DOHH2 (cell line): ENCODE measurements around the gene RASSF10.

Experiments used
- H3F3A ChIP-seq: fragments of 200-600 bp; sonication (generic), shearing (Covaris generic); 2 replicates; pipeline ENCODE4 v1.6.0; 2016; ENCODE audit warnings: antibody characterized with exemption, mild to moderate bottlenecking; ENCODE audit not compliant: control insufficient read depth, insufficient read depth
- H3K27ac ChIP-seq: fragments of 200-600 bp; sonication (generic); 2 replicates; pipeline ENCODE4 v1.5.1; 2014; ENCODE audit warnings: low read depth, mild to moderate bottlenecking, low read length, moderate library complexity
- H3K27me3 ChIP-seq: fragments of 200-600 bp; sonication (generic); 2 replicates; pipeline ENCODE4 v1.6.1; 2014; ENCODE audit warnings: mild to moderate bottlenecking, low read length, mixed read lengths; ENCODE audit not compliant: control insufficient read depth
- H3K36me3 ChIP-seq: fragments of 200-600 bp; sonication (generic); 2 replicates; pipeline ENCODE4 v1.6.1; 2014; ENCODE audit warnings: mild to moderate bottlenecking, low read length, moderate library complexity, mixed read lengths; ENCODE audit not compliant: control insufficient read depth
- H3K4me1 ChIP-seq: fragments of 200-600 bp; sonication (generic); 2 replicates; pipeline ENCODE4 v1.6.1; 2014; ENCODE audit warnings: mild to moderate bottlenecking, low read length, mixed read lengths; ENCODE audit not compliant: control insufficient read depth
- H3K4me2 ChIP-seq: fragments of 200-600 bp; sonication (generic); 2 replicates; pipeline ENCODE4 v1.6.0; 2014; ENCODE audit warnings: mild to moderate bottlenecking, low read length, moderate library complexity
- H3K4me3 ChIP-seq: fragments of 200-600 bp; sonication (generic); 2 replicates; pipeline ENCODE4 v1.5.1; 2014; ENCODE audit warnings: mild to moderate bottlenecking, low read length, mixed read lengths
- H3K79me2 ChIP-seq: fragments of 200-600 bp; sonication (generic); 2 replicates; pipeline ENCODE4 v1.6.1; 2014; ENCODE audit warnings: mild to moderate bottlenecking, low read length, mixed read lengths; ENCODE audit not compliant: control insufficient read depth
- H3K9me2 ChIP-seq: fragments of 200-600 bp; sonication (generic); replicated peaks from 2 replicates; pipeline ENCODE4 v1.6.1; 2014; ENCODE audit warnings: mild to moderate bottlenecking, low read length, mixed read lengths; ENCODE audit not compliant: control insufficient read depth
- H3K9me3 ChIP-seq: fragments of 200-600 bp; sonication (generic); 2 replicates; pipeline ENCODE4 v1.6.1; 2014; ENCODE audit warnings: antibody characterized with exemption, low read length, mixed read lengths; ENCODE audit not compliant: control insufficient read depth, insufficient read depth
- H4K20me1 ChIP-seq: fragments of 200-600 bp; sonication (generic); 2 replicates; pipeline ENCODE4 v1.6.0; 2014; ENCODE audit warnings: low read depth, mild to moderate bottlenecking, antibody characterized with exemption, low read length, moderate library complexity; ENCODE audit not compliant: control insufficient read depth, insufficient read depth
- EZH2phosphoT487 ChIP-seq: fragments of 200-600 bp; sonication (generic); IDR thresholded peaks from 2 replicates; pipeline ENCODE4 v1.6.1; 2017; ENCODE audit warnings: borderline replicate concordance, mild to moderate bottlenecking, antibody characterized with exemption, low read length, moderate library complexity, mixed read lengths
- TF ChIP-seq, protein P1 (sequence below): fragments of 200-600 bp; sonication (generic); IDR thresholded peaks from one replicate; pipeline ENCODE4 v1.5.1; 2014; ENCODE audit warnings: antibody characterized with exemption, mild to moderate bottlenecking, low read depth, low read length; ENCODE audit not compliant: poor library complexity, severe bottlenecking

RASSF10 gene

DNA sequence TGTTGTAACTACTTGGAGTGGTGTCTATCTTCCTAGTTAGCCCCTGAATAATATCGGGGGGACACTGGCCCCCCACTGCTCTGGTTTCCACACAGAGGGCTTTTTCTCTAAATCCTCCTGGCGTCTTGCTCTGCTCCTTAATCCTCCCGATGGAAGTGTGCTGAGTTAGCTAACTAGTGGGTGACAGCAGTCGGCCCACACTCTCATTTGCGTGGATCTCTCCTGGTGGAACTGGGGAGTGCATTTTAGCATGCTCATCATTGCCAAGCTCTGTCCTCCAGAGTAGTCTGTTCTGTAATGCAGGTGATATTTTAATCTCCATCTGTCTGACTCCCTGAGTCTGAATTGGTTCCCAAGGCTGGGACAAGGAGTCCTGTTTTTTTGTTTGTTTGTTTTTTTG, 46.1 kb upstream of the RASSF10 start:
- Histone ChIP-seq H3K9me3 (no peaks in the 10 kb centered on the region), H3K27me3 (no peaks in the 10 kb centered on the region), H3K4me3 (no peak overlapping the region), H3K4me2 (no peak overlapping the region), H4K20me1 (no peaks in the 10 kb centered on the region), H3K27ac (no peak overlapping the region), H3K4me1 (no peaks in the 10 kb centered on the region), H3K79me2 (no peaks in the 10 kb centered on the region), H3F3A (no peaks in the 10 kb centered on the region), H3K36me3 (no peaks in the 10 kb centered on the region), H3K9me2 (no peaks in the 10 kb centered on the region)
- TF ChIP-seq, protein P1, sequence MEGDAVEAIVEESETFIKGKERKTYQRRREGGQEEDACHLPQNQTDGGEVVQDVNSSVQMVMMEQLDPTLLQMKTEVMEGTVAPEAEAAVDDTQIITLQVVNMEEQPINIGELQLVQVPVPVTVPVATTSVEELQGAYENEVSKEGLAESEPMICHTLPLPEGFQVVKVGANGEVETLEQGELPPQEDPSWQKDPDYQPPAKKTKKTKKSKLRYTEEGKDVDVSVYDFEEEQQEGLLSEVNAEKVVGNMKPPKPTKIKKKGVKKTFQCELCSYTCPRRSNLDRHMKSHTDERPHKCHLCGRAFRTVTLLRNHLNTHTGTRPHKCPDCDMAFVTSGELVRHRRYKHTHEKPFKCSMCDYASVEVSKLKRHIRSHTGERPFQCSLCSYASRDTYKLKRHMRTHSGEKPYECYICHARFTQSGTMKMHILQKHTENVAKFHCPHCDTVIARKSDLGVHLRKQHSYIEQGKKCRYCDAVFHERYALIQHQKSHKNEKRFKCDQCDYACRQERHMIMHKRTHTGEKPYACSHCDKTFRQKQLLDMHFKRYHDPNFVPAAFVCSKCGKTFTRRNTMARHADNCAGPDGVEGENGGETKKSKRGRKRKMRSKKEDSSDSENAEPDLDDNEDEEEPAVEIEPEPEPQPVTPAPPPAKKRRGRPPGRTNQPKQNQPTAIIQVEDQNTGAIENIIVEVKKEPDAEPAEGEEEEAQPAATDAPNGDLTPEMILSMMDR, result no peak
- no peak for TF ChIP-seq EZH2phosphoT487

DNA sequence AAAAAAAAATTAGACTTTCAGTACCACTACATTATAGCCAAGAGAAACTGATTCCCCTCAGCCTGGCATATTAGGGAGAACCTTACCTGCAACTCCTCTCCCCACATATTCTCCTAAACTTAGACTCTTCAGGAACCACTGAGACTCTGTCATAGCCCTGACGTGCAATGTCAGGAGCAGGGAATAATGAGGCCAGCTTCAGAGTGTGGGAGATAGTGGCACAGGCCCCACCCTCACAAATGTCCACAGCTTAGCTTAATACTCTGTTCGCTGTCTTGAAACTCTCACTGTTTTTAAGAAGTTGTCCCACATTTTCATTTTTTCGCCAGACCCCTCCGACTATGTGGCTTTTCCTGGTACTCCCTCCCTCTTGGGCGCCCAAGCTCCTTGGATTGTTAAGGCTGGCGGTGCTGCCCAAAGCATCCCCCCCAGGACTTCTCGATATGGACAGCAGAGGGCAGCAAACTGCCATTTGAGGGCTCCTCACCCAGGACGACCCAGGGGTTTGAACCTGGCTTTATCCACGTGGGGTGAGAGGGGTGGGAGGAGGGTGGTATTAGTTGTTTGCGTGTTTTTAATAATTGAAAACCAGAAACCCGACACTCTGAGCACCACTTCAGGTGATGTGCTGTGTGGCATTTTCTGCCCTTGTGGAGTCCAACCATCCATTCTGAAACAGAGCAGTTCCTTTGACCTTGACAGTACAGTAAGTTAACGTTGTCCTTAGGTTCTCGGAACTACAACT, 45.2 kb upstream of the RASSF10 start:
- H3K9me3 ChIP-seq, result no peaks in the 10 kb centered on the region
- no peaks in the 10 kb centered on the region for H4K20me1 ChIP-seq
- TF ChIP-seq, protein P1, result peak; percentile 76
- TF ChIP-seq EZH2phosphoT487, result no peak
- H3F3A ChIP-seq, result no peaks in the 10 kb centered on the region
- H3K4me3 ChIP-seq, result no peak overlapping the region
- H3K4me2 ChIP-seq, result no peak overlapping the region
- H3K36me3 ChIP-seq, result no peaks in the 10 kb centered on the region
- no peak overlapping the region for H3K27ac ChIP-seq
- no peaks in the 10 kb centered on the region for H3K9me2 ChIP-seq
- H3K27me3 ChIP-seq, result no peaks in the 10 kb centered on the region
- no peaks in the 10 kb centered on the region for H3K4me1 ChIP-seq
- H3K79me2 ChIP-seq, result no peaks in the 10 kb centered on the region

DNA sequence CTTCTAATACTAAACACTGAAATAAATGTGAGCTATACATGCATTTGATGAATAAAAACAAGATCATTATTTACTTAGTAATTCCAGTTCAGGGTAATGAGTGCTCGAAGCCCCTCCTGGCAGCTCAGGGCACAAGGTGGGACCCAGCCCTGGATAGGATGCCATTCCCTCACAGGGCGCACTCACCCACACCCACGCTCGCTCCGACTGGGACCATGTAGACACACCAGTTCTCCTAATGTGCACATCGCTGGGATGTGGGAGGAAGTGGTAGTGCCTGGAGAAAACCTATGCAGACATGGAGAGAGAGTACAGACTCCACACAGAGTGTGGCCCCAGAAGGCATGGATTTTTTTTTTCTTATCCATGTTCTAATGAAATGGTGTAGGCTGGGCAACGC, 44.5 kb upstream of the RASSF10 start:
- H3K36me3 ChIP-seq, result no peaks in the 10 kb centered on the region
- no peaks in the 10 kb centered on the region for H3K4me1 ChIP-seq
- no peaks in the 10 kb centered on the region for H3F3A ChIP-seq
- no peaks in the 10 kb centered on the region for H4K20me1 ChIP-seq
- H3K9me3 ChIP-seq, result no peaks in the 10 kb centered on the region
- H3K4me3 ChIP-seq, result no peak overlapping the region
- no peaks in the 10 kb centered on the region for H3K79me2 ChIP-seq
- H3K27me3 ChIP-seq, result no peaks in the 10 kb centered on the region
- H3K27ac ChIP-seq, result no peak overlapping the region
- H3K4me2 ChIP-seq, result no peak overlapping the region
- H3K9me2 ChIP-seq, result no peaks in the 10 kb centered on the region
- TF ChIP-seq, protein P1, result no peak
- TF ChIP-seq EZH2phosphoT487, result no peak

DNA sequence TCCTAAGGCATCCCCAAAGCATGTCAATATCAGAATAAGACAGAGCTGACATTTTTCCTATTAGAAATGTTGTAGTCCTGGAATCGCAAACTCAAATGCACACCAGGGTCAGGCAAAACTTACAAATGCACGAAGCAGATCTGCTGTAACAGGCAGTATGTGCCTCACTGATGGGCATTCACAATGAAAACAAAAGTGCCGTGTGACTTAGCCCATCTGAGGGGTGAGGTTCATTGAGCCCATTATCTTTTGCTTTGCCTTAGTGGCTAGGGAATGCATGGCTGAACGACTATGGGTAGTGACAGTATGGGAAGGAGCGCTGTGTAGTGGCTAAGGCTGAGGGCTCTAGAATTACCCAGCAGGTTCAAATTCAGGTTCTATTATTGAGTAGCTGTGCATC, 43.1 kb upstream of the RASSF10 start:
- Histone ChIP-seq H3K36me3 (no peaks in the 10 kb centered on the region), H3F3A (no peaks in the 10 kb centered on the region), H3K79me2 (no peaks in the 10 kb centered on the region), H3K9me3 (no peaks in the 10 kb centered on the region), H3K4me3 (no peak overlapping the region), H3K27me3 (no peaks in the 10 kb centered on the region), H3K4me1 (no peaks in the 10 kb centered on the region), H3K27ac (no peak overlapping the region), H3K9me2 (no peaks in the 10 kb centered on the region), H4K20me1 (no peaks in the 10 kb centered on the region), H3K4me2 (no peak overlapping the region)
- TF ChIP-seq EZH2phosphoT487, result no peak
- TF ChIP-seq, protein P1, result no peak
